PC-9 (cell line): Measurements from ENCODE around the gene TMEM30B. TPM values are rescaled to one million over a fixed set of nuclear protein-coding genes. Genes with fewer than 3 reads are reported as not detected.

Source experiments
- BruUV-seq: library from RNA; stranded (reverse); fragments of 400-500 nt; replicated peaks from 2 replicates; lab custom pipeline; 2021; lab: Mats Ljungman, UMichigan
- CTCF ChIA-PET: fragments of 300-600 bp; sonication (Branson Sonifier 250); formaldehyde crosslinking; loops from one replicate; lab custom pipeline; 2022; ENCODE audit warnings: antibody characterized with exemption; lab: Charles Lee
- POLR2A ChIA-PET: fragments of 300-600 bp; sonication (Branson Sonifier 250); formaldehyde crosslinking; loops from one replicate; lab custom pipeline; 2022; ENCODE audit warnings: antibody characterized with exemption; ENCODE audit not compliant: unreplicated experiment; lab: Charles Lee
- DNase-seq, 2 experiments: peaks; one replicate each; pipeline versions ENCODE4 v3.0.0 to v3.0.0-alpha.2; 2015 to 2022; ENCODE audit warnings: mixed read lengths in 1 of 2
- H2AFZ ChIP-seq: fragments of 200-600 bp; sonication (generic); 2 replicates; pipeline ENCODE4 v1.8.1; 2017; ENCODE audit warnings: antibody characterized with exemption
- H3F3A ChIP-seq: fragments of 200-600 bp; sonication (generic); 2 replicates; pipeline ENCODE4 v1.8.1; 2017; ENCODE audit warnings: antibody characterized with exemption, mild to moderate bottlenecking, low read depth; ENCODE audit not compliant: insufficient read depth
- H3K27ac ChIP-seq: fragments of 200-600 bp; sonication (generic); 2 replicates; pipeline ENCODE4 v1.6.1; 2016; ENCODE audit warnings: mixed run types
- H3K27me3 ChIP-seq: fragments of 200-600 bp; sonication (generic); 2 replicates; pipeline ENCODE4 v1.6.1; 2016; ENCODE audit warnings: low read depth, mixed run types; ENCODE audit not compliant: insufficient read depth
- H3K36me3 ChIP-seq: fragments of 200-600 bp; sonication (generic); 2 replicates; pipeline ENCODE4 v1.6.1; 2016; ENCODE audit warnings: low read depth, mixed run types
- H3K4me1 ChIP-seq: fragments of 200-600 bp; sonication (generic); replicated peaks from 2 replicates; pipeline ENCODE4 v1.6.1; 2016; ENCODE audit warnings: mixed run types; ENCODE audit not compliant: insufficient read depth
- H3K4me2 ChIP-seq: fragments of 200-600 bp; sonication (generic); 2 replicates; pipeline ENCODE4 v1.6.1; 2017; ENCODE audit warnings: mixed run types
- H3K4me3 ChIP-seq: fragments of 200-600 bp; sonication (generic); 2 replicates; pipeline ENCODE4 v1.6.1; 2016; ENCODE audit warnings: mixed run types
- H3K79me2 ChIP-seq: fragments of 200-600 bp; sonication (generic); 2 replicates; pipeline ENCODE4 v1.6.1; 2017; ENCODE audit warnings: low read depth, mixed run types
- H3K9me2 ChIP-seq: fragments of 200-600 bp; sonication (generic); 2 replicates; pipeline ENCODE4 v1.8.1; 2017; ENCODE audit warnings: mild to moderate bottlenecking; ENCODE audit not compliant: insufficient read depth
- H3K9me3 ChIP-seq: fragments of 200-600 bp; sonication (generic); 2 replicates; pipeline ENCODE4 v1.8.1; 2016; ENCODE audit warnings: low read depth; ENCODE audit not compliant: insufficient read depth
- H4K20me1 ChIP-seq: fragments of 200-600 bp; sonication (generic); 2 replicates; pipeline ENCODE4 v1.8.1; 2017; ENCODE audit not compliant: insufficient read depth
- CTCF ChIP-seq: fragments of 200-600 bp; sonication (generic); conservative IDR thresholded peaks from 2 replicates; pipeline ENCODE4 v1.6.1; 2017; ENCODE audit warnings: mixed run types, antibody characterized with exemption, mild to moderate bottlenecking, moderate library complexity
- EZH2 ChIP-seq: fragments of 200-600 bp; sonication (generic); IDR thresholded peaks from 2 replicates; pipeline ENCODE4 v1.8.0; 2017; ENCODE audit warnings: antibody characterized with exemption, low read depth
- intact Hi-C: fragments of 100-400 bp; cut with micrococcal nuclease; formaldehyde crosslinking; loops from one replicate; pipeline ENCODE4 v1.10.0; 2022; ENCODE audit not compliant: unreplicated experiment
- total RNA-seq: library from RNA; stranded (reverse); gene quantifications from 2 replicates; pipeline ENCODE4 v1.2.3, GENCODE V29; 2021

The TMEM30B gene
- total RNA-seq, 1 experiment from 2014 or later = 19.6 TPM

DNA sequence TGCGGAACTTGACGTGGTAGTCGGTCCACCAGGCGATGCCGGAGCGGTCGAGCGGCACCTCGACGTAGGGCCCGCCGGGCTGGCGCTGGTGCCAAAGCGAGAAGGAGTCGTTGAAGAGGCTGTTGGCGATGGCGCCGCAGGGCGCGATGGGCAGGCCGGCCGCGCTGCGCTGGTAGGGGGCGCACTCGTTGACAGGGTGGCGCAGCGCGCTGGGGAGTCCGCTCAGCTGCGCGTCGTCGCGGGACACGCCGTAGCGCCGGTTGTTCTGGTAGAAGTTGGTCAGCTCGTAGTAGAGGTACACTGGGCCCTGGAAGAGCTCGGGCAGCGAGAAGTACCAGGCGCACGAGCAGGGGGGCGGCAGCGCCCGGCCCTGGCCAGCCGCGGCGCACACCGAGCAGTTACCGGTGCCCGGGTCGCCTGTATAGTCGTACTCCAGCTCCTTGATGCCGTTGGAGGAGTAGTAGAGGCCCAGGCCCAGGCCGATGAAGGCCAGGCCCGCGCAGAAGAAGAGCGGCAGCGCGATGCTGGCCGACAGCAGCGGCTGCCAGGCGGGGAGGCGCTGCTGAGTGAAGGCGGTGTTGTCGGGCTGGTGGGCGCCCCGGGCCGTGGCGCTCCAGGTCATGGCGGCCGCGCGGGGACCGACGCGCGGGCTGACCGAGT is 482 bp downstream of the TMEM30B start:
- no TSS peak for BruUV-seq
- TF ChIP-seq EZH2 = no peak
- peak; percentile 70 for TF ChIP-seq CTCF
- H3K4me1 ChIP-seq = peaks cover 44% of the 10 kb centered on the region
- no peaks in the 10 kb centered on the region for H3K27me3 ChIP-seq
- peak overlapping the region; percentile 93 for H3K4me3 ChIP-seq
- peak overlapping the region; percentile 86 for H3K27ac ChIP-seq
- ChIA-PET POLR2A (interaction anchor here (0.5 to 0.7 kb wide), 4 partner anchors 15 to 1056 kb away, joined by 3 to 9 read pairs (median 6); no protein-coding TSS in a partner anchor), CTCF (no interaction called here)
- H3K4me2 ChIP-seq = peak overlapping the region; percentile 98
- intact Hi-C loops = loop anchor here (5.0 to 10.0 kb wide), 2 partner anchors 926 to 1412 kb away; no protein-coding TSS in a partner anchor
- peak overlapping the region; percentile 90 for H2AFZ ChIP-seq
- no peaks in the 10 kb centered on the region for H3K9me2 ChIP-seq
- H3F3A ChIP-seq = peaks cover 26% of the 10 kb centered on the region
- no peaks in the 10 kb centered on the region for H3K9me3 ChIP-seq
- no peaks in the 10 kb centered on the region for H3K36me3 ChIP-seq
- peaks cover 46% of the 10 kb centered on the region for H3K79me2 ChIP-seq
- H4K20me1 ChIP-seq = peaks cover 19% of the 10 kb centered on the region
- peak; percentile 61 to 80 for DNase-seq

- H3K27ac ChIP-seq = peak overlapping the region; percentile 86
These were observed 1.0 kb downstream of the TMEM30B start for GRCh38 chr14:61280092-61280525.

More at GRCh38 chr14:61280092-61280525, 1.0 kb downstream of the TMEM30B start:
- TF ChIP-seq EZH2 = no peak
- TF ChIP-seq CTCF = no peak
- Histone ChIP-seq H4K20me1 (peaks cover 19% of the 10 kb centered on the region), H3K27me3 (no peaks in the 10 kb centered on the region), H3K9me2 (no peaks in the 10 kb centered on the region), H3K4me3 (peak overlapping the region; percentile 93), H3F3A (peaks cover 20% of the 10 kb centered on the region), H3K9me3 (no peaks in the 10 kb centered on the region), H3K79me2 (peaks cover 46% of the 10 kb centered on the region), H3K4me2 (peak overlapping the region; percentile 98), H3K36me3 (no peaks in the 10 kb centered on the region), H3K4me1 (peaks cover 39% of the 10 kb centered on the region), H2AFZ (peak overlapping the region; percentile 90)
- ChIA-PET POLR2A (interaction anchor here (0.5 to 0.7 kb wide), 3 partner anchors 15 to 431 kb away, joined by 3 to 9 read pairs (median 8); no protein-coding TSS in a partner anchor), CTCF (interaction anchor here (0.9 kb wide), 1 partner anchor 11 kb away, joined by 3 read pairs; no protein-coding TSS in a partner anchor)
- intact Hi-C loops = loop anchor here (5.0 to 10.0 kb wide), 2 partner anchors 925 to 1412 kb away; no protein-coding TSS in a partner anchor
- DNase-seq = no peak
- no TSS peak for BruUV-seq
